ENCODE results near the gene DCAF5. TPM values are rescaled to one million over a fixed set of nuclear protein-coding genes. Genes with fewer than 3 reads are reported as not detected.

DCAF5 gene
- total and polyA plus RNA-seq, 2 of the 13 experiments (the other 11 are each of a cell fraction or from before 2014, with no cell fraction given): 13.4 to 31.6 TPM

- TF ChIP-seq SNAPC4 (CRISPR knock-in tag; IDR thresholded peaks at IDR 0.05) (0 out of 2 replicates have a peak, but pooled peaks have one; percentile 78), HOXA5 (CRISPR knock-in tag; IDR thresholded peaks at IDR 0.05) (peak; percentile 40; the same call in 1 of the 2 replicates), ZFP36L2 (CRISPR knock-in tag; IDR thresholded peaks at IDR 0.05) (no peak), ZNF256 (CRISPR knock-in tag; conservative IDR thresholded peaks at IDR 0.05) (peak; percentile 66; the same call in 1 of the 2 replicates), ZBTB39 (CRISPR knock-in tag; IDR thresholded peaks at IDR 0.05) (0 out of 2 replicates have a peak, but pooled peaks have one; percentile 59), HDAC2 (CRISPR knock-in tag; IDR thresholded peaks at IDR 0.05) (no peak; the same call in 1 of the 2 replicates), JUN (CRISPR knock-in tag; IDR thresholded peaks at IDR 0.05) (no peak), PCBP2 (optimal IDR thresholded peaks at IDR 0.05; ENCODE audit: low read depth, low read length, poor library complexity, severe bottlenecking) (no peak), ZNF230 (CRISPR knock-in tag; IDR thresholded peaks at IDR 0.05) (no peak), ZNF768 (CRISPR knock-in tag; IDR thresholded peaks at IDR 0.05) (peak; percentile 54; the same call in 1 of the 2 replicates), ZBTB7A (CRISPR knock-in tag; IDR thresholded peaks at IDR 0.05) (peak; percentile 93; the same call in 1 of the 2 replicates), ZNF687 (CRISPR knock-in tag; IDR thresholded peaks at IDR 0.05) (peak; percentile 84), GATAD2A (CRISPR knock-in tag; IDR thresholded peaks at IDR 0.05) (0 out of 2 replicates have a peak, but pooled peaks have one; percentile 8), SNAI1 (CRISPR knock-in tag; IDR thresholded peaks at IDR 0.05; ENCODE audit: borderline replicate concordance) (no peak; the same call in 1 of the 2 replicates), ZNF296 (CRISPR knock-in tag; conservative IDR thresholded peaks at IDR 0.05) (peak; percentile 55; the same call in 1 of the 2 replicates), CSRNP2 (CRISPR knock-in tag; conservative IDR thresholded peaks at IDR 0.05; ENCODE audit: low read depth) (no peak)
These were observed 1.3 kb downstream of the DCAF5 start (continued) for GRCh38 chr14:69151458-69152180.

All from HepG2 (cell line).